Endothelial cell (in vitro differentiated cells): Measurements from ENCODE around the gene RPS26. TPM values are rescaled to one million over a fixed set of nuclear protein-coding genes. Genes with fewer than 3 reads are reported as not detected.

Experiments used
- DNase-seq: peaks from one replicate; pipeline ENCODE4 v3.0.0; 2021; ENCODE audit warnings: low spot score
- H3K27ac Mint-ChIP-seq: one replicate; pipeline ENCODE4 v1.8.0; 2021; ENCODE audit warnings: mixed read lengths, inconsistent platforms; ENCODE audit not compliant: unreplicated experiment
- H3K27me3 Mint-ChIP-seq: one replicate; pipeline ENCODE4 v1.8.0; 2021; ENCODE audit warnings: mild to moderate bottlenecking, moderate library complexity, mixed read lengths, inconsistent platforms; ENCODE audit not compliant: unreplicated experiment
- H3K36me3 Mint-ChIP-seq: one replicate; pipeline ENCODE4 v1.8.0; 2021; ENCODE audit warnings: mild to moderate bottlenecking, low read depth, mixed read lengths, inconsistent platforms; ENCODE audit not compliant: unreplicated experiment
- H3K4me1 Mint-ChIP-seq: one replicate; pipeline ENCODE4 v1.8.0; 2021; ENCODE audit warnings: mild to moderate bottlenecking, mixed read lengths, inconsistent platforms; ENCODE audit not compliant: unreplicated experiment
- H3K4me3 Mint-ChIP-seq: one replicate; pipeline ENCODE4 v1.8.0; 2021; ENCODE audit warnings: mild to moderate bottlenecking, mixed read lengths, inconsistent platforms; ENCODE audit not compliant: unreplicated experiment
- H3K9me3 Mint-ChIP-seq: one replicate; pipeline ENCODE4 v1.8.0; 2021; ENCODE audit warnings: mixed read lengths, inconsistent platforms; ENCODE audit not compliant: unreplicated experiment
- CTCF ChIP-seq: fragments of 200-600 bp; sonication (generic); IDR thresholded peaks from one replicate; pipeline ENCODE4 v1.5.0; 2021; ENCODE audit warnings: antibody characterized with exemption; ENCODE audit not compliant: unreplicated experiment
- total RNA-seq: library from RNA; stranded (reverse); fragmentation: NEBNext Ultra II Directional; extraction: Animal tissue kit (Norgen Biotek cat#: 25700); gene quantifications from one replicate; pipeline ENCODE4 v1.2.1, GENCODE V29; 2021; ENCODE audit not compliant: unreplicated experiment

RPS26 gene
- total RNA-seq, 1 donor from 2014 or later: 45.8 TPM

DNA sequence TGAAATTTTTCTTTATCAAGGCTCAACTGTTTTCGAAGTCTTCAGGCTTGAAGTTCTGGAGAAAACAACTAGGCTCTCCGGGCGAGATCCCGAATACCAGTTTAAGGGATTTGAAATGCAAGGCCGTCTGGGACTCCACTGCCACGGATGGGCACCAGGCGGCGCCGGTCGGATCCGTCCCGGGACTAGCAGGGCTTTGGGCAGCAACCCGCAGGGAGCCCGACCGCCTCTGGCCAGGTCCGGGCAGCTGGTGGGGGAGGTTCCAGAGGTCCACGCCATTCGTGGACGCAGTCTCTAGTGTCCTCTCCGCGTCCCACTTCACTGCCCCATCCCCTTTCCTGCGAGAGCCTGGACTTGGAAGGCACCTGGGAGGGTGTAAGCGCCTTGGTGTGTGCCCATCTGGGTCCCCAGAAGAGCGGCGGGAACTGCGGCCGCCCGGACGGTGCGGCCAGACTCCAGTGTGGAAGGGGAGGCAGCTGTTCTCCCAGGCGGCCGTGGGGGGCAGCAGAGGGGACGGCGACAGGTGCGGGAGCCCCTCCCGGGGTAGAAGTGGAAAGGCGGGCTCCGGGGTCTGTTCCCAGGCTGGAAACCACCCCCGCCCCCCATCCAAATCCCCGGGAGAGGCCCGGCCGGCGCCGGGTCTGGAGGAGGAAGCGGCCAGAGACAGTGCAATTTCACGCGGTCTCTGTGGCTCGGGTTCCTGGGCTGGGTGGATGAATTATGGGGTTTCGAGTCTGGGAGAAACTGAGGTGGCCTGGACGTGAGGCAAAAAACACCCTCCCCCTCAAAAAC lies 37.4 kb downstream of the RPS26 start:
- H3K4me1 Mint-ChIP-seq: peaks cover 13% of the 10 kb centered on the region
- TF ChIP-seq CTCF: peak; percentile 65
- H3K9me3 Mint-ChIP-seq: no peaks in the 10 kb centered on the region

DNA sequence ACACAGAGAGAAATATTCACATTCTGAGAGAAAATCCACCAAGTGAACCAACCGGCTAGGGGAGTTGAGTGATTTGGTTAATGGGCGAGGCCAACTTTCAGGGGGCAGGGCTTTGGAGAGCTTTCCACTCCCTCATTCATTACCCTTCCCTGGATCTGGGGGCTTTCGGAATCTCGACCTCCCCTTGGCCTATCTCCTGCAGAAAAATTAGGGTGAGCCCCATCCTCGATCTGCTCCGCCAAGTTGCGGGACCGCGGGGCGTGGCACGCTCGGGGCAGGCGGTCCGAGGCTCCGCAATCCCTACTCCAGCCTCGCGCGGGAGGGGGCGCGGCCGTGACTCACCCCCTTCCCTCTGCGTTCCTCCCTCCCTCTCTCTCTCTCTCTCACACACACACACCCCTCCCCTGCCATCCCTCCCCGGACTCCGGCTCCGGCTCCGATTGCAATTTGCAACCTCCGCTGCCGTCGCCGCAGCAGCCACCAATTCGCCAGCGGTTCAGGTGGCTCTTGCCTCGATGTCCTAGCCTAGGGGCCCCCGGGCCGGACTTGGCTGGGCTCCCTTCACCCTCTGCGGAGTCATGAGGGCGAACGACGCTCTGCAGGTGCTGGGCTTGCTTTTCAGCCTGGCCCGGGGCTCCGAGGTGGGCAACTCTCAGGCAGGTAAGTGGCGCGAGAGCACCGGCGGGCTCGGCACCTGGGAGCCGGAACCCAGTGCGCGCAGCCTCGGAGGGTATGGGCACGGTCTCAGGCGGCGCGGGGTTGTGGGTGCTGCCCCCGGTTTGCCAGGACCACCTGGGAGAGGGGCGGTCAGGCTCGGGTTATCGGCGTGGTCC lies 38.2 kb downstream of the RPS26 start, which contains the start of gene ERBB3:
Gene ERBB3 (plus strand): TSS at position 443 of the 833 bp plus-strand sequence. CDS start 136 bp downstream, at position 579.
- TF ChIP-seq CTCF: no peak
- H3K27ac Mint-ChIP-seq: peak within 1 kb of the TSS; percentile 48
- H3K36me3 Mint-ChIP-seq: no peaks in the 10 kb centered on the region
- H3K27me3 Mint-ChIP-seq: peaks cover 9% of the 10 kb centered on the region
- H3K9me3 Mint-ChIP-seq: no peaks in the 10 kb centered on the region
- H3K4me1 Mint-ChIP-seq: peaks cover 13% of the 10 kb centered on the region
- H3K4me3 Mint-ChIP-seq: peak within 1 kb of the TSS; percentile 86
- peak; percentile 28 for DNase-seq

More for the DNA sequence above, 37.4 kb downstream of the RPS26 start:
- Mint-ChIP-seq H3K36me3 (no peaks in the 10 kb centered on the region), H3K4me3 (peak overlapping the region; percentile 83), H3K27ac (peak overlapping the region; percentile 70), H3K27me3 (peaks cover 5% of the 10 kb centered on the region)
- peak; percentile 95 for DNase-seq

- H3K4me1 Mint-ChIP-seq: peaks cover 13% of the 10 kb centered on the region
- peaks cover 9% of the 10 kb centered on the region for H3K27me3 Mint-ChIP-seq
- H3K27ac Mint-ChIP-seq: no peak overlapping the region
- TF ChIP-seq CTCF: no peak
- peak overlapping the region; percentile 86 for H3K4me3 Mint-ChIP-seq
- DNase-seq: no peak
- H3K36me3 Mint-ChIP-seq: no peaks in the 10 kb centered on the region
- H3K9me3 Mint-ChIP-seq: no peaks in the 10 kb centered on the region
Measured at GRCh38 chr12:56080556-56081138, 38.9 kb downstream of the RPS26 start.

DNA sequence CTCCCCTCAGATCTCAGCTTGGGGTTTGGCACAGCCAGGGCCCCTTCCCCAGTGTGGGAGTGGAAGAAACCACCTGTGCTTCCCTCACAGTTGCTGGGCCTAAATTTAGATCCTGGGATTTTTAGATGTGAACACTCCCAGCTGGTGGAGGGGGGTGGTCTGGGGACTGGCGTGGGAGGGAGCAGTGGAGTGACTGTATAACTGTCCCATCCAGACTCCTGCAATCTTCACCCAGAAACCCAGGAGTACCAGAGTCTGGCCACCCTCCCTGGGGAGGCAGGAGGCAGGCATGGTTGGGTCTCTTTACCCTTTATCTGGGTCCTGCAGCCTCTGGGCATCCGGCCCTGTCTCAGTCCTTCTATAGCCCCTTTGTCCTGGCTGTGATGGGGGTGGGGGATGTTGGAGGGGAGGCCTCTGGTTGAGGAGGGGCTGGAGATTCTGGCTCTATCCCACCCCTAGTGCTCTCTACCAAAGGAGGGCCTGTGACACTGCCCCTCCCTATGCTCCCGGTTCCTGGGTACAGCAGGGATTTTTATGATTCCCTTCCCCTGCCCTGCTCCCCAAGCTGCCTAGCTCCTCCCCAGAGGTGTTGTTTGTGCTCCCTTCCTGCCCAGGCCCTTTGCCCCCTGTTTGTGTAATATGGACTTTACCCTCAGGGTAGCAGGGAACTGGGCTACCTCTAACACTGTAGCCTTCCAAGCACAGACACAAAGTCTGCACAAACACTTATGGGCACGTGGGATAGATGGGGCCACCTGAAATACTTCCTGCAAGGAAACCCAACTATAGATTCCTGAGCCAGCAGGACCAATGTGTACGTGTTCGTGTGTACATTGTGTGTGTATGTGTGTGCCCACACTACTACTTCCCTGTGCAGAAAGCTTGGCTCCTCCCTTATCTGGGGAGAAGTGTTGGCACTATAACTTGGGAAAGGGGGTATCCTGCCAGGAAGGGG lies 40.0 kb downstream of the RPS26 start:
- Mint-ChIP-seq H3K4me3 (peak overlapping the region; percentile 51), H3K36me3 (no peaks in the 10 kb centered on the region), H3K9me3 (no peaks in the 10 kb centered on the region), H3K4me1 (peaks cover 13% of the 10 kb centered on the region), H3K27me3 (peaks cover 10% of the 10 kb centered on the region), H3K27ac (no peak overlapping the region)
- no peak for TF ChIP-seq CTCF
- no peak for DNase-seq
